ENCODE results near the gene PLEKHA5.
A peak's percentile ranks its signal among the peaks of the same experiment; 100 is the strongest.
"Not testable (repeated sequence)": the region's sequence is repeated elsewhere in the genome, so short reads cannot be mapped to it uniquely, and the experiment has no call there.

Gene PLEKHA5

GRCh38 chr12:19168644-19169043 is 39.1 kb downstream of the PLEKHA5 start:
- Histone ChIP-seq H3K4me1 (ENCODE audit: control insufficient read depth, insufficient read depth, low read length) (peaks cover 51% of the 10 kb centered on the region), H3K27me3 (ENCODE audit: control insufficient read depth, insufficient read depth, low read length) (no peaks in the 10 kb centered on the region), H3K9me3 (ENCODE audit: control insufficient read depth, insufficient read depth, low read length) (no peaks in the 10 kb centered on the region), H3K36me3 (ENCODE audit: control insufficient read depth, insufficient read depth, low read length) (no peaks in the 10 kb centered on the region), H3K27ac (ENCODE audit: low read depth, low read length) (no peak overlapping the region), H3K4me3 (ENCODE audit: low read depth, low read length) (no peak overlapping the region), H3K9ac (ENCODE audit: low read depth, low read length) (no peak overlapping the region)

GRCh38 chr12:19169222-19169621 is 39.7 kb downstream of the PLEKHA5 start:
- H3K4me1 ChIP-seq (ENCODE audit: control insufficient read depth, insufficient read depth, low read length), result peaks cover 51% of the 10 kb centered on the region
- no peak overlapping the region for H3K4me3 ChIP-seq (ENCODE audit: low read depth, low read length)
- no peak overlapping the region for H3K27ac ChIP-seq (ENCODE audit: low read depth, low read length)
- no peaks in the 10 kb centered on the region for H3K27me3 ChIP-seq (ENCODE audit: control insufficient read depth, insufficient read depth, low read length)
- H3K9ac ChIP-seq (ENCODE audit: low read depth, low read length), result no peak overlapping the region
- H3K9me3 ChIP-seq (ENCODE audit: control insufficient read depth, insufficient read depth, low read length), result no peaks in the 10 kb centered on the region
- no peaks in the 10 kb centered on the region for H3K36me3 ChIP-seq (ENCODE audit: control insufficient read depth, insufficient read depth, low read length)

GRCh38 chr12:19170286-19170685 is 40.8 kb downstream of the PLEKHA5 start:
- not testable (repeated sequence) for H3K9ac ChIP-seq (ENCODE audit: low read depth, low read length); H3K36me3 ChIP-seq (ENCODE audit: control insufficient read depth, insufficient read depth, low read length); H3K9me3 ChIP-seq (ENCODE audit: control insufficient read depth, insufficient read depth, low read length); H3K27ac ChIP-seq (ENCODE audit: low read depth, low read length); H3K27me3 ChIP-seq (ENCODE audit: control insufficient read depth, insufficient read depth, low read length); H3K4me3 ChIP-seq (ENCODE audit: low read depth, low read length)
- H3K4me1 ChIP-seq (ENCODE audit: control insufficient read depth, insufficient read depth, low read length), result peaks cover 46% of the 10 kb centered on the region

GRCh38 chr12:19171731-19172130 is 42.2 kb downstream of the PLEKHA5 start:
- peaks cover 14% of the 10 kb centered on the region for H3K36me3 ChIP-seq (ENCODE audit: control insufficient read depth, insufficient read depth, low read length)
- H3K9ac ChIP-seq (ENCODE audit: low read depth, low read length), result no peak overlapping the region
- no peaks in the 10 kb centered on the region for H3K9me3 ChIP-seq (ENCODE audit: control insufficient read depth, insufficient read depth, low read length)
- H3K4me1 ChIP-seq (ENCODE audit: control insufficient read depth, insufficient read depth, low read length), result peaks cover 32% of the 10 kb centered on the region
- no peak overlapping the region for H3K27ac ChIP-seq (ENCODE audit: low read depth, low read length)
- H3K27me3 ChIP-seq (ENCODE audit: control insufficient read depth, insufficient read depth, low read length), result no peaks in the 10 kb centered on the region
- H3K4me3 ChIP-seq (ENCODE audit: low read depth, low read length), result no peak overlapping the region

- Histone ChIP-seq H3K9me3 (ENCODE audit: control insufficient read depth, insufficient read depth, low read length) (no peaks in the 10 kb centered on the region), H3K27ac (ENCODE audit: low read depth, low read length) (no peak overlapping the region), H3K27me3 (ENCODE audit: control insufficient read depth, insufficient read depth, low read length) (no peaks in the 10 kb centered on the region), H3K9ac (ENCODE audit: low read depth, low read length) (no peak overlapping the region), H3K4me1 (ENCODE audit: control insufficient read depth, insufficient read depth, low read length) (peaks cover 11% of the 10 kb centered on the region; the same call in 1 of the 2 replicates), H3K4me3 (ENCODE audit: low read depth, low read length) (no peak overlapping the region), H3K36me3 (ENCODE audit: control insufficient read depth, insufficient read depth, low read length) (peaks cover 14% of the 10 kb centered on the region)
These were observed 48.2 kb downstream of the PLEKHA5 start for GRCh38 chr12:19177754-19178153.

- Histone ChIP-seq H3K27ac (ENCODE audit: low read depth, low read length) (no peak overlapping the region), H3K9me3 (ENCODE audit: control insufficient read depth, insufficient read depth, low read length) (no peaks in the 10 kb centered on the region), H3K9ac (ENCODE audit: low read depth, low read length) (no peak overlapping the region), H3K27me3 (ENCODE audit: control insufficient read depth, insufficient read depth, low read length) (no peaks in the 10 kb centered on the region), H3K4me1 (ENCODE audit: control insufficient read depth, insufficient read depth, low read length) (peaks cover 22% of the 10 kb centered on the region), H3K4me3 (ENCODE audit: low read depth, low read length) (no peak overlapping the region), H3K36me3 (ENCODE audit: control insufficient read depth, insufficient read depth, low read length) (peaks cover 8% of the 10 kb centered on the region)
These were observed 50.5 kb downstream of the PLEKHA5 start for GRCh38 chr12:19179986-19180385.

- Histone ChIP-seq H3K9ac (ENCODE audit: low read depth, low read length) (no peak overlapping the region), H3K36me3 (ENCODE audit: control insufficient read depth, insufficient read depth, low read length) (no peaks in the 10 kb centered on the region), H3K4me3 (ENCODE audit: low read depth, low read length) (no peak overlapping the region), H3K4me1 (ENCODE audit: control insufficient read depth, insufficient read depth, low read length) (peaks cover 40% of the 10 kb centered on the region), H3K27me3 (ENCODE audit: control insufficient read depth, insufficient read depth, low read length) (no peaks in the 10 kb centered on the region), H3K9me3 (ENCODE audit: control insufficient read depth, insufficient read depth, low read length) (no peaks in the 10 kb centered on the region), H3K27ac (ENCODE audit: low read depth, low read length) (no peak overlapping the region)
These were observed 52.3 kb downstream of the PLEKHA5 start for GRCh38 chr12:19181666-19182426.

- no peak overlapping the region for H3K9ac ChIP-seq (ENCODE audit: low read depth, low read length)
- no peaks in the 10 kb centered on the region for H3K9me3 ChIP-seq (ENCODE audit: control insufficient read depth, insufficient read depth, low read length)
- H3K4me1 ChIP-seq (ENCODE audit: control insufficient read depth, insufficient read depth, low read length), result peaks cover 53% of the 10 kb centered on the region
- no peaks in the 10 kb centered on the region for H3K36me3 ChIP-seq (ENCODE audit: control insufficient read depth, insufficient read depth, low read length)
- H3K27ac ChIP-seq (ENCODE audit: low read depth, low read length), result no peak overlapping the region
- H3K27me3 ChIP-seq (ENCODE audit: control insufficient read depth, insufficient read depth, low read length), result no peaks in the 10 kb centered on the region
- H3K4me3 ChIP-seq (ENCODE audit: low read depth, low read length), result no peak overlapping the region
These were observed 53.7 kb downstream of the PLEKHA5 start for GRCh38 chr12:19183121-19183838.

GRCh38 chr12:19185262-19185929 is 55.9 kb downstream of the PLEKHA5 start:
- Histone ChIP-seq H3K9me3 (ENCODE audit: control insufficient read depth, insufficient read depth, low read length) (no peaks in the 10 kb centered on the region), H3K4me3 (ENCODE audit: low read depth, low read length) (peak overlapping the region; percentile 34), H3K27me3 (ENCODE audit: control insufficient read depth, insufficient read depth, low read length) (no peaks in the 10 kb centered on the region), H3K36me3 (ENCODE audit: control insufficient read depth, insufficient read depth, low read length) (no peaks in the 10 kb centered on the region), H3K4me1 (ENCODE audit: control insufficient read depth, insufficient read depth, low read length) (peaks cover 65% of the 10 kb centered on the region), H3K9ac (ENCODE audit: low read depth, low read length) (peak overlapping the region; percentile 52; the same call in 1 of the 2 replicates), H3K27ac (ENCODE audit: low read depth, low read length) (peak overlapping the region; percentile 88)

GRCh38 chr12:19186722-19187661 is 57.5 kb downstream of the PLEKHA5 start:
- Histone ChIP-seq H3K4me1 (ENCODE audit: control insufficient read depth, insufficient read depth, low read length) (peaks cover 76% of the 10 kb centered on the region), H3K4me3 (ENCODE audit: low read depth, low read length) (no peak overlapping the region), H3K9me3 (ENCODE audit: control insufficient read depth, insufficient read depth, low read length) (no peaks in the 10 kb centered on the region), H3K27me3 (ENCODE audit: control insufficient read depth, insufficient read depth, low read length) (no peaks in the 10 kb centered on the region), H3K36me3 (ENCODE audit: control insufficient read depth, insufficient read depth, low read length) (no peaks in the 10 kb centered on the region), H3K27ac (ENCODE audit: low read depth, low read length) (peak overlapping the region; percentile 88), H3K9ac (ENCODE audit: low read depth, low read length) (no peak overlapping the region)

Data from HUES48 (cell line).